ENCODE data around the gene PLA2G4B.

Gene PLA2G4B

DNA sequence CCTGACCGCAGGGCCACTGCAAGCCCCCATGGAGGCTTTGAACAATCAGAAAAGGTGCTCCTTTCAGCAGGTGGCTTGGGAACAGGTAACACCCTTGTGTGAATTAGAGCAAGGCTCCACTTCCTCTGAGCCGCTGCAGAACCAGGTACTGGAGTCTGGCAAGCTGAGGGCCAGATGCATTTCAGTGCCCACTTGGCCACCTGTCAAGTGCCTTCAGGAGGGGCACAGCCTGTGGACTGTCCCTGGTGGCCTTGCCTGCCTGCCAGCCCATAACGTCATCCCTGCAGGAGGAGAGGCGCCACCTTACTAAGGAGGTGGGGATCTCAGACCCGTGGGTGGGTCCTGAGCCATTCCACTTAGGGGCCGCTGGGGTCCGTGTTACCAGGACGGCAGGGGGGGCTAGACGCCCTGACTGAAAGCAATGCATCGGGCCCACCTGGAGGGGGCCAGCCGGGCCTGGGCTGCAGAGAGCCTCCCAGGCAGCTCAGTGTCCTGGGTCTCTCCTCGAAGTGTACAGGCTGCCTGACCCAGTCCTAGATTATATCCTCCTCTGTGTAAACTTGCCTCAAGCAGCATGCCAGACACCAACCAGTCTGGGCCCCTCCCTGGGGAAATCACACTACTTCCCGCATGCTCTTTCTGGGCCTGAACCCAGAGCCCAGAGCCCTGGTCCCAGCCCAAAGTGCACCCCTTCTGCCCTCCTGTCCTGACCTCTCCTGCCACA is 39.1 kb downstream of the PLA2G4B start:
- Histone ChIP-seq H3K4me1 (ENCODE audit: low read length) (no peaks in the 10 kb centered on the region), H3K4me2 (ENCODE audit: low read length) (no peak overlapping the region), H3K27me3 (ENCODE audit: low read depth, low read length) (peaks cover 8% of the 10 kb centered on the region; the same call in 1 of the 2 replicates), H2AFZ (ENCODE audit: low read depth, low read length) (no peak overlapping the region), H3K9ac (ENCODE audit: low read length) (no peak overlapping the region), H3K36me3 (replicated peaks; ENCODE audit: low read depth, low read length) (no peaks in the 10 kb centered on the region), H4K20me1 (ENCODE audit: insufficient read depth, low read length) (no peaks in the 10 kb centered on the region), H3K27ac (ENCODE audit: low read length) (no peak overlapping the region), H3K79me2 (ENCODE audit: low read length) (no peaks in the 10 kb centered on the region), H3K9me3 (ENCODE audit: insufficient read depth, low read length) (no peaks in the 10 kb centered on the region), H3K4me3 (ENCODE audit: low read length) (no peak overlapping the region)
- TF ChIP-seq, protein P1, sequence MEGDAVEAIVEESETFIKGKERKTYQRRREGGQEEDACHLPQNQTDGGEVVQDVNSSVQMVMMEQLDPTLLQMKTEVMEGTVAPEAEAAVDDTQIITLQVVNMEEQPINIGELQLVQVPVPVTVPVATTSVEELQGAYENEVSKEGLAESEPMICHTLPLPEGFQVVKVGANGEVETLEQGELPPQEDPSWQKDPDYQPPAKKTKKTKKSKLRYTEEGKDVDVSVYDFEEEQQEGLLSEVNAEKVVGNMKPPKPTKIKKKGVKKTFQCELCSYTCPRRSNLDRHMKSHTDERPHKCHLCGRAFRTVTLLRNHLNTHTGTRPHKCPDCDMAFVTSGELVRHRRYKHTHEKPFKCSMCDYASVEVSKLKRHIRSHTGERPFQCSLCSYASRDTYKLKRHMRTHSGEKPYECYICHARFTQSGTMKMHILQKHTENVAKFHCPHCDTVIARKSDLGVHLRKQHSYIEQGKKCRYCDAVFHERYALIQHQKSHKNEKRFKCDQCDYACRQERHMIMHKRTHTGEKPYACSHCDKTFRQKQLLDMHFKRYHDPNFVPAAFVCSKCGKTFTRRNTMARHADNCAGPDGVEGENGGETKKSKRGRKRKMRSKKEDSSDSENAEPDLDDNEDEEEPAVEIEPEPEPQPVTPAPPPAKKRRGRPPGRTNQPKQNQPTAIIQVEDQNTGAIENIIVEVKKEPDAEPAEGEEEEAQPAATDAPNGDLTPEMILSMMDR (IDR thresholded peaks at IDR 0.05; ENCODE audit: low read depth, low read length), result no peak
- TF ChIP-seq EZH2phosphoT487 (IDR thresholded peaks at IDR 0.05; ENCODE audit: low read depth), result no peak

GRCh38 chr15:41878355-41878699 is 39.7 kb downstream of the PLA2G4B start:
- H3K27ac ChIP-seq (ENCODE audit: low read length), result no peak overlapping the region
- no peak overlapping the region for H2AFZ ChIP-seq (ENCODE audit: low read depth, low read length)
- H3K9ac ChIP-seq (ENCODE audit: low read length), result no peak overlapping the region
- no peak overlapping the region for H3K4me2 ChIP-seq (ENCODE audit: low read length)
- H4K20me1 ChIP-seq (ENCODE audit: insufficient read depth, low read length), result no peaks in the 10 kb centered on the region
- no peaks in the 10 kb centered on the region for H3K79me2 ChIP-seq (ENCODE audit: low read length)
- no peaks in the 10 kb centered on the region for H3K9me3 ChIP-seq (ENCODE audit: insufficient read depth, low read length)
- H3K4me1 ChIP-seq (ENCODE audit: low read length), result no peaks in the 10 kb centered on the region
- no peak overlapping the region for H3K4me3 ChIP-seq (ENCODE audit: low read length)
- H3K27me3 ChIP-seq (ENCODE audit: low read depth, low read length), result peaks cover 3% of the 10 kb centered on the region; the same call in 1 of the 2 replicates
- H3K36me3 ChIP-seq (replicated peaks; ENCODE audit: low read depth, low read length), result no peaks in the 10 kb centered on the region
- TF ChIP-seq EZH2phosphoT487 (IDR thresholded peaks at IDR 0.05; ENCODE audit: low read depth), result no peak
- TF ChIP-seq, protein P1 (IDR thresholded peaks at IDR 0.05; ENCODE audit: low read depth, low read length), result no peak

DNA sequence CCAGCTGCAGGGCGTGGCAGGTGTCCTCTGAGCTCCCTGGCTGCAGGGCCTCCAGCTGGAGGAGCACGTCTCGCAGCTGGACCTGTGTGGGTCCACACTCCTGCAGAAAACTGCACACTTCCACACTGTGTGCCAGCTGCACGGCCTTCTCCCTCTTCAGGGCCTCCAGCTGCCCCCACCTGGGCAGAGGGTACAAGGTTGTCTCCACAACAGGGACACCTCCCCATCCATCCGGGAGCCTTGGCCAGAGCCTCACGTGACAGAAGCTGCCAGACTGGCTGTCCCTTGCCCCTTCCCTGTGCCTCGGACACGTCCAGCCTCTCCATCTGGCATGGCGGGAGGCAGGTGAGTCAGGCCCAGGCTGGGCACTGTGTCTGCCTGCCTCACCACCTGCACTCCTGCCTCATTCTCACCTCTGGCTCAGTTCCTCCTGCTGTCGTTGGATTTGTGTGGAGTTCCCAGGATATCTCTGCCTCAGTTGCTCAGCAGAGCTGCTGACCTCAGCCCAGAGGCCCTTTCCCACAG is 40.7 kb downstream of the PLA2G4B start:
- no peak overlapping the region for H3K27ac ChIP-seq (ENCODE audit: low read length)
- H3K79me2 ChIP-seq (ENCODE audit: low read length), result no peaks in the 10 kb centered on the region
- no peak overlapping the region for H3K9ac ChIP-seq (ENCODE audit: low read length)
- H3K4me1 ChIP-seq (ENCODE audit: low read length), result no peaks in the 10 kb centered on the region
- no peaks in the 10 kb centered on the region for H3K27me3 ChIP-seq (ENCODE audit: low read depth, low read length)
- no peak for TF ChIP-seq EZH2phosphoT487 (IDR thresholded peaks at IDR 0.05; ENCODE audit: low read depth)
- TF ChIP-seq, protein P1 (IDR thresholded peaks at IDR 0.05; ENCODE audit: low read depth, low read length), result no peak
- H3K4me2 ChIP-seq (ENCODE audit: low read length), result no peak overlapping the region
- no peak overlapping the region for H2AFZ ChIP-seq (ENCODE audit: low read depth, low read length)
- H4K20me1 ChIP-seq (ENCODE audit: insufficient read depth, low read length), result no peaks in the 10 kb centered on the region
- H3K36me3 ChIP-seq (replicated peaks; ENCODE audit: low read depth, low read length), result no peaks in the 10 kb centered on the region
- no peak overlapping the region for H3K4me3 ChIP-seq (ENCODE audit: low read length)
- no peaks in the 10 kb centered on the region for H3K9me3 ChIP-seq (ENCODE audit: insufficient read depth, low read length)

DNA sequence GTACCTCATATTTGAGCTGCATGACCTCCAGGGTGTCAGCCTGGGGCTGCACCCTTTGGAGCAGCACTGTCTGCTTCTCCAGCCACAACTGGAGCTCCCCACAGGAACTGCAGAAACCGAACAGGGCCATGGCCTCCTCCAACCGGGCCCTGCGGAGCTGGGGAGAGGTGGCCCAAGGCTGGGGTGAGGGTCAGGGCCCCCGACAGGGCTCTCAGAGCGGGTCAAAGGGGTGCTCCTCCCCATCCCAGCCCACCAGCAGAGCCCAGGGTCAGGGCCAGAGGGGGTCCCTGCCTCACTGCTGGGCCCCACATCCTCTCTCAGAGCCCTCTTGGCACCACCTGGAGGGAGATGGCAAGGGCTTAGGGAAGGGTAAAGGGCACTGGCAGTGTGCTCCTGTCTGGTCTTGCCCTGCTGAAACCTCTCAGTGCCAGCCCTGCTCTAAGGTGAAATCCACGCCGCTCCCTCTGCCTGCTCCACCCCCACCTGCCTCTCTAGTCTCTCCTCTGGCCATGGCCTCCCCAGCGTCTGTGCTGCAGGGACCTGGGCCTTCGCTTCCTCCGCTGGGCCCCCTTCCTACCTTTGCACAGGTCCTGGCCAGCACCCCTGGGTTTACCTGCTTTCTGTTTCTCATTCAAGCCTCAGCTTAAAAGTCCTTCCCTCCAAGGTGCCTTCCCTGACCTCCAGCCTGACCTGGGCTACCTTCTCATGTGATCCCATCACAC is 41.7 kb downstream of the PLA2G4B start:
- H2AFZ ChIP-seq (ENCODE audit: low read depth, low read length), result no peak overlapping the region
- no peaks in the 10 kb centered on the region for H3K9me3 ChIP-seq (ENCODE audit: insufficient read depth, low read length)
- no peaks in the 10 kb centered on the region for H4K20me1 ChIP-seq (ENCODE audit: insufficient read depth, low read length)
- TF ChIP-seq, protein P1 (IDR thresholded peaks at IDR 0.05; ENCODE audit: low read depth, low read length), result no peak
- TF ChIP-seq EZH2phosphoT487 (IDR thresholded peaks at IDR 0.05; ENCODE audit: low read depth), result no peak
- H3K36me3 ChIP-seq (replicated peaks; ENCODE audit: low read depth, low read length), result no peaks in the 10 kb centered on the region
- no peak overlapping the region for H3K27ac ChIP-seq (ENCODE audit: low read length)
- no peak overlapping the region for H3K4me2 ChIP-seq (ENCODE audit: low read length)
- no peaks in the 10 kb centered on the region for H3K27me3 ChIP-seq (ENCODE audit: low read depth, low read length)
- no peaks in the 10 kb centered on the region for H3K79me2 ChIP-seq (ENCODE audit: low read length)
- no peak overlapping the region for H3K4me3 ChIP-seq (ENCODE audit: low read length)
- H3K4me1 ChIP-seq (ENCODE audit: low read length), result no peaks in the 10 kb centered on the region
- H3K9ac ChIP-seq (ENCODE audit: low read length), result no peak overlapping the region
